H1 (cell line): ENCODE measurements around the gene NKAIN2. TPM values are rescaled to one million over a fixed set of nuclear protein-coding genes. Genes with fewer than 3 reads are reported as not detected.

ENCODE experiments used
- CTCF ChIA-PET: fragments of 300-600 bp; sonication (Branson Sonifier 250); formaldehyde crosslinking; loops from one replicate; lab custom pipeline; 2021; ENCODE audit not compliant: partially characterized antibody; lab: Charles Lee
- POLR2A ChIA-PET: fragments of 300-600 bp; sonication (Branson Sonifier 250); formaldehyde crosslinking; loops from one replicate; lab custom pipeline; 2021; ENCODE audit warnings: inconsistent platforms; ENCODE audit not compliant: partially characterized antibody; lab: Charles Lee
- DNase-seq, 2 experiments: peaks; one replicate each; pipeline versions ENCODE4 v3.0.0 to v3.0.0-alpha.2; 2010 to 2022; ENCODE audit warnings: low spot score in 2 of 2, low read depth in 1 of 2, mixed read lengths in 1 of 2
- FAIRE-seq: peaks from 2 replicates; lab custom pipeline; 2011; peaks lifted over from hg19 to GRCh38; lab: Jason Lieb, UNC
- H2AFZ ChIP-seq: 2 replicates; pipeline ENCODE4 v1.8.1; 2012; ENCODE audit warnings: low read length, inconsistent platforms
- H2AK5ac ChIP-seq: 2 replicates; pipeline ENCODE4 v1.6.1; 2013; ENCODE audit warnings: low read depth, low read length
- H2BK120ac ChIP-seq: replicated peaks from 2 replicates; pipeline ENCODE3; 2013; ENCODE audit warnings: low read depth, low read length, inconsistent platforms
- H2BK12ac ChIP-seq: 2 replicates; pipeline ENCODE4 v1.6.1; 2013; ENCODE audit warnings: low read depth, low read length
- H2BK15ac ChIP-seq: 2 replicates; pipeline ENCODE4 v1.6.1; 2013; ENCODE audit warnings: low read length
- H2BK20ac ChIP-seq: 2 replicates; pipeline ENCODE4 v1.6.1; 2013; ENCODE audit warnings: low read length
- H2BK5ac ChIP-seq: 2 replicates; pipeline ENCODE4 v1.6.1; 2013; ENCODE audit warnings: low read depth, low read length
- H3K14ac ChIP-seq: 2 replicates; pipeline ENCODE4 v1.6.1; 2013; ENCODE audit warnings: inconsistent platforms; ENCODE audit not compliant: insufficient read length
- H3K18ac ChIP-seq: 2 replicates; pipeline ENCODE4 v1.6.1; 2013; ENCODE audit warnings: low read length; ENCODE audit errors: extremely low read depth
- H3K23ac ChIP-seq: 2 replicates; pipeline ENCODE4 v1.6.1; 2013; ENCODE audit warnings: inconsistent platforms; ENCODE audit not compliant: insufficient read length
- H3K23me2 ChIP-seq: 2 replicates; pipeline ENCODE4 v1.6.1; 2013; ENCODE audit warnings: low read depth, low read length
- H3K27ac ChIP-seq: 2 replicates; pipeline ENCODE4 v1.6.1; 2011; ENCODE audit warnings: low read depth, low read length, inconsistent platforms
- H3K27me3 ChIP-seq, 4 experiments: replicated peaks in 1 of 4; 1 replicate in 1 of 4; 2 replicates in 3 of 4; pipeline versions ENCODE4 v1.6.1 to v1.8.1; 2011 to 2013; ENCODE audit warnings: low read length in 3 of 4, mild to moderate bottlenecking in 3 of 4, inconsistent platforms in 2 of 4, mixed read lengths in 2 of 4, moderate library complexity in 1 of 4; ENCODE audit not compliant: control insufficient read depth in 3 of 4, insufficient read depth in 3 of 4; ENCODE audit errors: extremely low read depth in 1 of 4
- H3K36me3 ChIP-seq, 4 experiments: 2 replicates each; pipeline versions ENCODE4 v1.6.1 to v1.8.1; 2011 to 2013; ENCODE audit warnings: mild to moderate bottlenecking in 4 of 4, low read length in 3 of 4, moderate library complexity in 2 of 4, control low read depth in 1 of 4, inconsistent platforms in 1 of 4; ENCODE audit not compliant: insufficient read depth in 4 of 4, control insufficient read depth in 2 of 4
- H3K4ac ChIP-seq: replicated peaks from 2 replicates; pipeline ENCODE3; 2013; ENCODE audit warnings: low read length, low read depth, mixed read lengths, inconsistent platforms; ENCODE audit not compliant: insufficient read length
- H3K4me1 ChIP-seq, 4 experiments: replicated peaks in 1 of 4; 1 replicate in 1 of 4; 2 replicates in 3 of 4; pipeline versions ENCODE4 v1.6.1 to v1.8.1; 2011 to 2013; ENCODE audit warnings: low read length in 3 of 4, inconsistent platforms in 2 of 4, mixed read lengths in 1 of 4; ENCODE audit not compliant: insufficient read depth in 4 of 4, control insufficient read depth in 3 of 4
- H3K4me2 ChIP-seq, 2 experiments: 2 replicates each; pipeline versions ENCODE4 v1.6.1 to v1.8.1; 2011 to 2013; ENCODE audit warnings: low read depth in 2 of 2, low read length in 2 of 2, control low read depth in 1 of 2, inconsistent platforms in 1 of 2, mild to moderate bottlenecking in 1 of 2; ENCODE audit not compliant: insufficient read depth in 1 of 2
- H3K4me3 ChIP-seq, 4 experiments: fragments of 200-600, 300-600 bp in 1 of 4; sonication (generic), shearing (Covaris generic), sonication (Bioruptor Twin) in 1 of 4; 2 replicates each; pipeline versions ENCODE4 v1.5.1 to v1.8.1; 2011 to 2016; ENCODE audit warnings: low read length in 4 of 4, low read depth in 3 of 4, control low read depth in 2 of 4, inconsistent platforms in 2 of 4, mild to moderate bottlenecking in 2 of 4, mixed read lengths in 1 of 4, moderate library complexity in 1 of 4; ENCODE audit not compliant: insufficient read depth in 2 of 4; ENCODE audit errors: extremely low read depth in 1 of 4
- H3K56ac ChIP-seq: replicated peaks from 2 replicates; pipeline ENCODE3; 2013; ENCODE audit warnings: low read depth, mild to moderate bottlenecking, mixed read lengths, low read length, inconsistent platforms; ENCODE audit not compliant: insufficient read length
- H3K79me1 ChIP-seq: 2 replicates; pipeline ENCODE4 v1.6.1; 2013; ENCODE audit warnings: low read depth, low read length, control low read depth
- H3K79me2 ChIP-seq, 2 experiments: 2 replicates each; pipeline versions ENCODE4 v1.6.1 to v1.8.1; 2012 to 2013; ENCODE audit warnings: low read length in 2 of 2, mild to moderate bottlenecking in 2 of 2, inconsistent platforms in 1 of 2; ENCODE audit not compliant: insufficient read depth in 2 of 2, control insufficient read depth in 1 of 2
- H3K9ac ChIP-seq, 4 experiments: replicated peaks in 1 of 4; 1 replicate in 1 of 4; 2 replicates in 3 of 4; pipeline versions ENCODE4 v1.6.1 to v1.8.1; 2011 to 2013; ENCODE audit warnings: low read depth in 3 of 4, low read length in 3 of 4, control low read depth in 2 of 4, mild to moderate bottlenecking in 2 of 4, moderate library complexity in 2 of 4, inconsistent platforms in 1 of 4; ENCODE audit errors: extremely low read depth in 1 of 4
- H3K9me3 ChIP-seq, 2 experiments: 2 replicates each; pipeline versions ENCODE4 v1.6.1 to v1.8.1; 2012 to 2013; ENCODE audit warnings: mild to moderate bottlenecking in 2 of 2, moderate library complexity in 2 of 2, control low read depth in 1 of 2, inconsistent platforms in 1 of 2, low read depth in 1 of 2, low read length in 1 of 2, mixed read lengths in 1 of 2; ENCODE audit not compliant: insufficient read depth in 2 of 2
- H4K20me1 ChIP-seq, 2 experiments: replicated peaks in 1 of 2; 2 replicates each; pipeline versions ENCODE3 to v1.8.1; 2011 to 2013; ENCODE audit warnings: inconsistent platforms in 2 of 2, low read length in 2 of 2, mild to moderate bottlenecking in 1 of 2; ENCODE audit not compliant: insufficient read depth in 2 of 2, control insufficient read depth in 1 of 2
- H4K5ac ChIP-seq: 2 replicates; pipeline ENCODE4 v1.6.1; 2013; ENCODE audit warnings: low read length, low read depth, mixed read lengths, inconsistent platforms; ENCODE audit not compliant: insufficient read length
- H4K8ac ChIP-seq: 2 replicates; pipeline ENCODE4 v1.8.0; 2013; ENCODE audit warnings: mild to moderate bottlenecking, moderate library complexity, low read length, inconsistent platforms; ENCODE audit not compliant: insufficient read depth; ENCODE audit errors: extremely low read depth
- H4K91ac ChIP-seq: replicated peaks from 2 replicates; pipeline ENCODE3; 2013; ENCODE audit warnings: low read length, mixed read lengths, inconsistent platforms; ENCODE audit not compliant: insufficient read length
- CHD2 ChIP-seq: IDR thresholded peaks from 2 replicates; pipeline ENCODE4 v1.6.1; 2012; ENCODE audit warnings: low read length, improper control_type of control experiment
- FOSL1 ChIP-seq: IDR thresholded peaks from 2 replicates; pipeline ENCODE4 v1.6.1; 2011; ENCODE audit warnings: mild to moderate bottlenecking, low read depth, low read length, moderate library complexity; ENCODE audit not compliant: insufficient read depth
- GABPA ChIP-seq: IDR thresholded peaks from 2 replicates; pipeline ENCODE4 v1.6.1; 2011; ENCODE audit warnings: mild to moderate bottlenecking, low read length, moderate library complexity, borderline replicate concordance; ENCODE audit not compliant: insufficient read depth
- JUND ChIP-seq: IDR thresholded peaks from 2 replicates; pipeline ENCODE4 v1.6.1; 2011; ENCODE audit warnings: mild to moderate bottlenecking, improper control_type of control experiment, low read length
- POLR2A ChIP-seq, 2 experiments: IDR thresholded peaks; 1 replicate in 1 of 2; 2 replicates in 1 of 2; pipeline ENCODE4 v1.6.1; 2011; ENCODE audit warnings: low read depth in 2 of 2, low read length in 2 of 2, mild to moderate bottlenecking in 2 of 2; ENCODE audit errors: control extremely low read depth in 1 of 2
- RAD21 ChIP-seq, 2 experiments: IDR thresholded peaks in 1 of 2; conservative IDR thresholded peaks in 1 of 2; 2 replicates each; pipeline ENCODE4 v1.6.1; 2011; ENCODE audit warnings: low read depth in 2 of 2, low read length in 2 of 2, improper control_type of control experiment in 1 of 2, inconsistent platforms in 1 of 2, mild to moderate bottlenecking in 1 of 2, moderate library complexity in 1 of 2
- RXRA ChIP-seq: IDR thresholded peaks from 2 replicates; pipeline ENCODE4 v1.6.1; 2011; ENCODE audit warnings: low read depth, mild to moderate bottlenecking, low read length, moderate library complexity; ENCODE audit not compliant: insufficient read depth
- TAF1 ChIP-seq: IDR thresholded peaks from 2 replicates; pipeline ENCODE4 v1.6.1; 2011; ENCODE audit warnings: mild to moderate bottlenecking, low read depth, low read length
- TBP ChIP-seq: IDR thresholded peaks from 2 replicates; pipeline ENCODE4 v1.6.1; 2011; ENCODE audit warnings: low read depth, low read length, improper control_type of control experiment
- TEAD4 ChIP-seq: IDR thresholded peaks from 2 replicates; pipeline ENCODE4 v1.6.1; 2012; ENCODE audit warnings: low read depth, low read length, inconsistent platforms, mixed read lengths
- WGBS, 2 experiments: shearing (Covaris generic) in 1 of 2; methylation state at CpG; one replicate each; pipeline versions ENCODE4 v1.1.6 to v1.1.7; 2013 to 2015; ENCODE audit warnings: low lambda C conversion rate in 2 of 2, mixed read lengths in 2 of 2, inconsistent platforms in 1 of 2, low coverage in 1 of 2, missing lambda C conversion rate in 1 of 2; ENCODE audit not compliant: insufficient replicate concordance in 2 of 2, insufficient coverage in 1 of 2, insufficient read length in 1 of 2; ENCODE audit errors: extremely low coverage in 1 of 2, missing lambda C conversion rate in 1 of 2; 5-methylcytosine and 5-hydroxymethylcytosine counted together
- polyA plus RNA-seq, 7 experiments: library from polyadenylated mRNA; depleted of rRNA in 3 of 7; stranded (reverse) in 5 of 7; unstranded in 2 of 7; fragments of >200 nt in 5 of 7; fragments of 200-250 nt in 2 of 7; gene quantifications; 1 replicate in 5 of 7; 2 replicates in 1 of 7; 4 replicates in 1 of 7; pipeline versions ENCODE4 v1.2.1 to v1.2.3, GENCODE V29; 2011 to 2013; ENCODE audit warnings: missing spikeins in 2 of 7, mixed read lengths in 2 of 7
- total RNA-seq: library from RNA; stranded (reverse); fragmentation: NEBNext Ultra II Directional; extraction: Animal tissue kit (Norgen Biotek cat#: 25700); gene quantifications from 2 replicates; pipeline ENCODE4 v1.2.1, GENCODE V29; 2021
- TF ChIP-seq, protein P1 (sequence below): IDR thresholded peaks from 2 replicates; pipeline ENCODE4 v1.6.1; 2012; ENCODE audit warnings: low read length, inconsistent platforms
- TF ChIP-seq, protein P2 (sequence below): IDR thresholded peaks from 2 replicates; pipeline ENCODE4 v1.6.1; 2011; ENCODE audit warnings: low read depth, mild to moderate bottlenecking, low read length; ENCODE audit not compliant: insufficient read depth

The NKAIN2 gene
- total and polyA plus RNA-seq, 2 of the 8 experiments (the other 6 are each of a cell fraction or from before 2014, with no cell fraction given) = 0.20 to 0.34 TPM

DNA sequence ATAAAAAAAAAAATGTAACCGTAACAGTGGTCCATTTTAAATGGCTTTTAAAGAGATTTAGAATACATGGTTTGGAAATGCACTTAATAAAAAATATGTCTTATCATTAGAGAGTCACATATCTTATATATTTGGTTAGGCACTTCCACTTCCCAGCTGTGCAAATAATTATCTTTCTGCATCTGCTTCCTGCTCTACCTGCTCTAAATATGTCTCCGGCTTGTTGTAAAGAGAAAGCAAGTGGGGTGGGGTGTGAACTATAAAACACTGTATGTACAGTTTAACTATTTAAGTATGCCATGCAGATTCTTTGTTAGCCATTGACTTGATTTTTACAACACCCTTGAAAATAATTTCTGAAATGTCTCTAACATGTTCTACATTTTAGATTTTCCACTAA is 106.3 kb downstream of the NKAIN2 start:
- no peak overlapping the region for H3K14ac ChIP-seq
- H3K4me3 ChIP-seq = no peak overlapping the region
- no peak overlapping the region for H3K56ac ChIP-seq
- no peak overlapping the region for H2BK15ac ChIP-seq
- no peak overlapping the region for H2BK120ac ChIP-seq
- no peak overlapping the region for H3K27ac ChIP-seq
- H2AFZ ChIP-seq = no peak overlapping the region
- H4K91ac ChIP-seq = no peak overlapping the region
- H2AK5ac ChIP-seq = no peak overlapping the region
- H3K4ac ChIP-seq = no peak overlapping the region
- no peak overlapping the region for H3K18ac ChIP-seq
- H3K4me2 ChIP-seq = no peak overlapping the region
- no peaks in the 10 kb centered on the region for H3K27me3 ChIP-seq
- H3K23ac ChIP-seq = no peak overlapping the region
- no peaks in the 10 kb centered on the region for H3K4me1 ChIP-seq
- no peak overlapping the region for H4K5ac ChIP-seq
- TF ChIP-seq TAF1 (no peak), FOSL1 (no peak), POLR2A (IDR thresholded peaks at IDR 0.05; ENCODE audit: control extremely low read depth in 1 of 2, low read depth in 2 of 2, low read length in 2 of 2) (no peak), TEAD4 (no peak), TBP (no peak), GABPA (no peak), RAD21 (IDR thresholded peaks at IDR 0.05 in 1 of 2, conservative IDR thresholded peaks at IDR 0.05 in 1 of 2; ENCODE audit: low read depth in 2 of 2, low read length in 2 of 2) (no peak), JUND (no peak), RXRA (no peak), CHD2 (no peak)
- TF ChIP-seq, protein P1, sequence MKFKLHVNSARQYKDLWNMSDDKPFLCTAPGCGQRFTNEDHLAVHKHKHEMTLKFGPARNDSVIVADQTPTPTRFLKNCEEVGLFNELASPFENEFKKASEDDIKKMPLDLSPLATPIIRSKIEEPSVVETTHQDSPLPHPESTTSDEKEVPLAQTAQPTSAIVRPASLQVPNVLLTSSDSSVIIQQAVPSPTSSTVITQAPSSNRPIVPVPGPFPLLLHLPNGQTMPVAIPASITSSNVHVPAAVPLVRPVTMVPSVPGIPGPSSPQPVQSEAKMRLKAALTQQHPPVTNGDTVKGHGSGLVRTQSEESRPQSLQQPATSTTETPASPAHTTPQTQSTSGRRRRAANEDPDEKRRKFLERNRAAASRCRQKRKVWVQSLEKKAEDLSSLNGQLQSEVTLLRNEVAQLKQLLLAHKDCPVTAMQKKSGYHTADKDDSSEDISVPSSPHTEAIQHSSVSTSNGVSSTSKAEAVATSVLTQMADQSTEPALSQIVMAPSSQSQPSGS = no peak
- TF ChIP-seq, protein P2, sequence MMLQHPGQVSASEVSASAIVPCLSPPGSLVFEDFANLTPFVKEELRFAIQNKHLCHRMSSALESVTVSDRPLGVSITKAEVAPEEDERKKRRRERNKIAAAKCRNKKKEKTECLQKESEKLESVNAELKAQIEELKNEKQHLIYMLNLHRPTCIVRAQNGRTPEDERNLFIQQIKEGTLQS = no peak
- H2BK12ac ChIP-seq = no peak overlapping the region
- ChIA-PET POLR2A (no interaction called here), CTCF (no interaction called here)
- no peaks in the 10 kb centered on the region for H3K79me1 ChIP-seq
- no peaks in the 10 kb centered on the region for H4K20me1 ChIP-seq
- H3K79me2 ChIP-seq = no peaks in the 10 kb centered on the region
- 92% methylated on average over 2 of the region's 2 CpGs; no CpG with 5 or more reads in 1 of the 2 experiments for WGBS, 2 experiments
- no peak overlapping the region for H3K9ac ChIP-seq
- H3K23me2 ChIP-seq = no peaks in the 10 kb centered on the region
- H4K8ac ChIP-seq = no peak overlapping the region
- no peak for DNase-seq
- H3K9me3 ChIP-seq = no peaks in the 10 kb centered on the region
- no peak overlapping the region for H2BK20ac ChIP-seq
- H3K36me3 ChIP-seq = no peaks in the 10 kb centered on the region
- no peak for FAIRE-seq
- H2BK5ac ChIP-seq = no peak overlapping the region
